Colonic mucosa (tissue), 4 donors: ENCODE measurements around the gene TRMT10B. TPM values are rescaled to one million over a fixed set of nuclear protein-coding genes. Genes with fewer than 3 reads are reported as not detected.

Experiments
- DNase-seq: peaks from one replicate; pipeline ENCODE4 v3.0.0-alpha.2; 2020
- H3K27ac ChIP-seq: fragments of 200-600 bp; one replicate; pipeline ENCODE4 v1.8.0; 2021
- H3K27me3 ChIP-seq: fragments of 200-600 bp; one replicate; pipeline ENCODE4 v1.8.0; 2021
- H3K36me3 ChIP-seq: fragments of 200-600 bp; one replicate; pipeline ENCODE4 v1.8.0; 2021
- H3K4me1 ChIP-seq: fragments of 200-600 bp; one replicate; pipeline ENCODE4 v1.8.0; 2021; ENCODE audit warnings: mild to moderate bottlenecking
- H3K4me3 ChIP-seq: fragments of 200-600 bp; one replicate; pipeline ENCODE4 v1.8.0; 2021
- H3K9ac ChIP-seq, 2 donors: one replicate each; pipeline ENCODE4 v1.7.0; 2013; ENCODE audit warnings: control low read depth in 2 of 2, low read depth in 2 of 2, low read length in 2 of 2
- H3K9me3 ChIP-seq: fragments of 200-600 bp; one replicate; pipeline ENCODE4 v1.8.0; 2021
- CTCF ChIP-seq: fragments of 200-600 bp; IDR thresholded peaks from one replicate; pipeline ENCODE4 v1.8.0; 2022; ENCODE audit warnings: antibody characterized with exemption, mild to moderate bottlenecking
- intact Hi-C: fragments of 100-400 bp; cut with DNase I; formaldehyde crosslinking; loops from one replicate; pipeline ENCODE4 v1.14.1; 2022
- total RNA-seq, 2 donors: library from RNA; stranded (reverse); fragmentation: NEBNext Ultra II Directional in 1 of 2; extraction: Animal tissue kit (Norgen Biotek cat#: 25700) in 1 of 2; gene quantifications; one replicate each; pipeline ENCODE4 v1.2.1, GENCODE V29; 2021
- donor health status: healthy.
- donor health status: DM: no; HTN: no; CAD: no.
- donor health status: DM: no; HTN: no; CAD: no.

Gene TRMT10B
- total RNA-seq, 2 donors from 2014 or later, result 8.3 to 11.9 TPM

GRCh38 chr9:37788332-37788731, 34.7 kb downstream of the TRMT10B start:
- no peak overlapping the region for H3K9ac ChIP-seq
- intact Hi-C loops, result no loop called here
- H3K27me3 ChIP-seq, result no peaks in the 10 kb centered on the region
- no peak overlapping the region for H3K27ac ChIP-seq
- peaks cover 6% of the 10 kb centered on the region for H3K4me1 ChIP-seq
- DNase-seq, result no peak
- H3K36me3 ChIP-seq, result no peaks in the 10 kb centered on the region
- H3K4me3 ChIP-seq, result no peak overlapping the region
- no peaks in the 10 kb centered on the region for H3K9me3 ChIP-seq
- TF ChIP-seq CTCF, result no peak

- Histone ChIP-seq H3K4me3 (no peak overlapping the region), H3K4me1 (no peaks in the 10 kb centered on the region), H3K27me3 (no peaks in the 10 kb centered on the region), H3K27ac (no peak overlapping the region), H3K36me3 (no peaks in the 10 kb centered on the region), H3K9me3 (no peaks in the 10 kb centered on the region), H3K9ac (no peak overlapping the region)
- DNase-seq, result no peak
- intact Hi-C loops, result no loop called here
- no peak for TF ChIP-seq CTCF
Measured at GRCh38 chr9:37790096-37790495, 36.5 kb downstream of the TRMT10B start.

GRCh38 chr9:37792122-37792521, 38.5 kb downstream of the TRMT10B start:
- Histone ChIP-seq H3K27ac (no peak overlapping the region), H3K27me3 (no peaks in the 10 kb centered on the region), H3K4me3 (no peak overlapping the region), H3K9me3 (no peaks in the 10 kb centered on the region), H3K4me1 (no peaks in the 10 kb centered on the region), H3K9ac (no peak overlapping the region), H3K36me3 (no peaks in the 10 kb centered on the region)
- DNase-seq, result no peak
- intact Hi-C loops, result no loop called here
- TF ChIP-seq CTCF, result no peak

GRCh38 chr9:37796232-37796631, 42.6 kb downstream of the TRMT10B start:
- Histone ChIP-seq H3K27me3 (no peaks in the 10 kb centered on the region), H3K9ac (no peak overlapping the region), H3K36me3 (no peaks in the 10 kb centered on the region), H3K27ac (no peak overlapping the region), H3K9me3 (no peaks in the 10 kb centered on the region), H3K4me3 (no peak overlapping the region), H3K4me1 (no peaks in the 10 kb centered on the region)
- no peak for TF ChIP-seq CTCF
- intact Hi-C loops, result no loop called here
- DNase-seq, result no peak

- Histone ChIP-seq H3K4me1 (peaks cover 14% of the 10 kb centered on the region), H3K36me3 (no peaks in the 10 kb centered on the region), H3K9ac (no peak overlapping the region), H3K27ac (no peak overlapping the region), H3K4me3 (no peak overlapping the region), H3K9me3 (no peaks in the 10 kb centered on the region), H3K27me3 (no peaks in the 10 kb centered on the region)
- no peak for TF ChIP-seq CTCF
- DNase-seq, result no peak
- intact Hi-C loops, result no loop called here
Measured at GRCh38 chr9:37798677-37799076, 45.1 kb downstream of the TRMT10B start.
